GM18867 (cell line): Measurements from ENCODE around the gene CD70.
"Not testable (repeated sequence)": the region's sequence is repeated elsewhere in the genome, so short reads cannot be mapped to it uniquely, and the experiment has no call there.

ENCODE experiments used
- ATAC-seq: cut with Tn5 transposase; IDR thresholded peaks from one replicate; pipeline ENCODE4 v1.9.1; 2021; ENCODE audit warnings: mild to moderate bottlenecking, moderate library complexity; ENCODE audit not compliant: unreplicated experiment

CD70 gene, protein sequence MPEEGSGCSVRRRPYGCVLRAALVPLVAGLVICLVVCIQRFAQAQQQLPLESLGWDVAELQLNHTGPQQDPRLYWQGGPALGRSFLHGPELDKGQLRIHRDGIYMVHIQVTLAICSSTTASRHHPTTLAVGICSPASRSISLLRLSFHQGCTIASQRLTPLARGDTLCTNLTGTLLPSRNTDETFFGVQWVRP

DNA sequence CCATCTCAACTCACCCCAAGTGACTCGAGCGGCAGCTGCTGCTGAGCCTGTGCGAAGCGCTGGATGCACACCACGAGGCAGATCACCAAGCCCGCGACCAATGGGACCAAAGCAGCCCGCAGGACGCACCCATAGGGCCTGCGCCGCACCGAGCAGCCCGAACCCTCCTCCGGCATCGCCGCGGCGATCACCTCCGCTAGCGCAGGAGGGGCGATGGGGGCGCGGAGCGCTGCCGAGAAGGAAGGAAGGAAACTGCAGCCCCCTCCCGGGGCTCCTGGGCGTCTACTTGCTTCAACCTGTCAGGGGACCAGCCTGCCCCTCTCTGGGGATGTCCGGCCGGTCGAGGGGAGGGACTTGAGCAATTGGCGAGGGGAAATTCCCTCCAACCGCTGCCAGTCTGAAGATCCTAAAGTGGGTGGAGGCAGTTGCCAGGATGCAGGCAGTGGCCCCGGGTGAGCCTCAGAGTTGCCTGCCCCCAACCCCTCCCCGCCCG lies at the start of gene CD70:
CD70 (minus strand) TSS at position 324 of the 493 bp plus-strand sequence; CDS start at position 176, 148 bp downstream.
- peak; percentile 50 for ATAC-seq

GRCh38 chr19:6640333-6640732 lies 49.4 kb upstream of the CD70 start:
- not testable (repeated sequence) for ATAC-seq

DNA sequence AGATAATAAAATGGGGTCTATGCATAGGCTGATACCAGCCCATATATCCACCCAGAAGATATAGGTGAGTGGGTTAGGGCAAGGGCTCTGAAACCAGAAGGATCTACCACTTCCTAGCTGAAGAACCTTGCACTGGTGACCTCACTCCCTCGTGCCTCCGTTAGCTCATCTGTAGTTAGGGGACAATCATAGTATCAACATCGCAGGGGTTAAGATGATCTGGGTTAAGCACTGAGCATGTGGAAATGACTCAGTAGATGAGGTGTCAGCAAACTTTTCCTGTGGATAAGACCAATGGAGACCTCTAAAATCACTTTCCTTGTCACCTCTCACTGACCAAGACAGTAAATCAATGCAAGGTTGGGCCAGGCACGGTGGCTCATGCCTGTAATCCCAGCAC lies 48.5 kb upstream of the CD70 start:
- peak; percentile 42 for ATAC-seq

DNA sequence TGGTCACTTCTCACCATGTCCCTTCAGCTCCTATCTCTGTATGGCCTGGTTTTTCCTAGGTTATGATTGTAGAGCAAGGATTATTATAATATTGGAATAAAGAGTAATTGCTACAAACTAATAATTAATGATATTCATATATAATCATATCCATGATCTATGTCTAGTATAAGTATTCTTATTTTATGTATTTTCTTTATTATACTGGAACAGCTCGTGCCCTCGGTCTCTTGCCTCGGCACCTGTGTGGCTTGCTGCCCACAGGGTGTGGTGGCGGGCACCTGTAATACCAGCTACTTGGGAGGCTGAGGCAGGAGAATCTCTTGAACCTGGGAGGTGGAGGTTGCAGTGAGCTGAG lies 42.5 kb upstream of the CD70 start:
- ATAC-seq: not testable (repeated sequence)

GRCh38 chr19:6632747-6633455 lies 42.0 kb upstream of the CD70 start:
- ATAC-seq: not testable (repeated sequence)

- no peak for ATAC-seq
Measured at GRCh38 chr19:6632002-6632621, 41.2 kb upstream of the CD70 start.

DNA sequence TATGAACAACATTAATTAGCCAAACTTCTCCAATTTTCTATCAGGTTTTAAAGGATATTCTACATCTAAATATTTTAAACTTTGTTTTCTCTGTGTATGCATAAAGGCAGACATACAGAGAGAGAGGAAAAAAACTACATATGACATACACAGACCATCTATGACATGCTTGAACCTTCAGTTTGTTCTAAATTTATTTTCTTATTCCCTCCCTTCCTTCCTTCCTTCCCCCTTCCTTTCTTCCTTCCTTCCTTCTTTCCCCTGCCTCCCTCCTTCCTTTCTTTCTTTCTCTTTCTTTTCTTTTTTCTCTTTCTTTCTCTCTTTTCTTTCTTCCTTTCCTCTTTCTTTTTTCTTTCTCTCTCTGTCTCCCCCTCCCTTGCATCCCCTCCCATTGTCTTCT lies 35.8 kb upstream of the CD70 start:
- no peak for ATAC-seq

GRCh38 chr19:6617374-6617773 lies 26.4 kb upstream of the CD70 start:
- ATAC-seq: no peak

DNA sequence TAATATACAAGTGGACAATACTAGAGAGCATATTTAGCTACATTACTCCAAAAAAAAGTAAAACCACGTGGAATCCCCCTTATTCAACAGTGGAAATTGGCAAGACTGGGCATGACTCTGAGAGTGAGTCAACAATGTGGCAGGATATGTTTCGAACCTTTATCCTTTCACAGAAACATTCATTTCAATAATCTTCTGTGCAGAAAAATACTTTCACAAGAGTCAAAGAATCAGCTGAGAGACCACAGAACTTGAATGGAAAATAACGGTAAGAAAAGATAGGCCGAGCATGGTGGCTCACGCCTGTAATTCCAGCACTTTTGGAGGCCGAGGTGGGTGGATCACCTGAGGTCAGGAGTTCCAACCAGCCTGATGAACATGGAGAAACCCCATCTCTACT lies 25.1 kb upstream of the CD70 start:
- ATAC-seq: no peak

DNA sequence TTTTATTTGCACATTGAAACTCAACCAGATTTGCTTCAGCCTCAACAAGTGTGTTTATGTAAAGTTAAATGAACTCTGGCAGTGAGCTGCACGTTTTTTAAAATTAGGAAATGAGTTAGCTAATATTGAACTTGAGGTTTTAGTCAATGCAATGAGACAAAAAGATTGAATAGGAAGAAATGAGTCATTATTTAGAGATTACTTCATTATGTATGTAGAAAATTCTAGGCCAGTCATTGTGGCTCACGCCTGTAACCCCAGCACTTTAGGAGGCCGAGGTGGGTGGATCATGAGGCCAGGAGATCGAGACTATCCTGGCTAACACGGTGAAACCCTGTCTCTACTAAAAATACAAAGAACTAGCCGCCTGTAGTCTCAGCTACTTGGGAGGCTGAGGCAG lies 22.8 kb upstream of the CD70 start:
- ATAC-seq: no peak

- ATAC-seq: no peak
Measured at GRCh38 chr19:6610934-6611852, 20.2 kb upstream of the CD70 start.

DNA sequence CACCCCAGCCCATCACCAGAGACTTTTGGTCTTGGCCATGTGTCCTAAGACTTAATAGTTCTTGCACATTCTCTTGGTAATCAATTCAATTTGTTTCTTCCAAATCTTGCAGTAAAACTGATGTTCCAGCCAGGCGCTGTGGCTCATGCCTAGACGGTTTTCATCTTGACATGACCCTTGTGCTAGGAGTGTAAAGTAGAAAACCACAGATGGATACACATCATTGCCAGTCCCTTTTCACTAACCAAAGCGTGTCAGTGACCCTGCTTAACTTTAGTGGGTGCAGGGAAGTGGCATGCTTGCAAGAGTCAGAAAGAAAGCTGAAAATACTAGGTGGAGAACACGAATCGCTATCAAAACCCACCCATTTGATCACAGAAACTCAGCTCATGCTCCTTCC lies 18.0 kb upstream of the CD70 start:
- no peak for ATAC-seq

DNA sequence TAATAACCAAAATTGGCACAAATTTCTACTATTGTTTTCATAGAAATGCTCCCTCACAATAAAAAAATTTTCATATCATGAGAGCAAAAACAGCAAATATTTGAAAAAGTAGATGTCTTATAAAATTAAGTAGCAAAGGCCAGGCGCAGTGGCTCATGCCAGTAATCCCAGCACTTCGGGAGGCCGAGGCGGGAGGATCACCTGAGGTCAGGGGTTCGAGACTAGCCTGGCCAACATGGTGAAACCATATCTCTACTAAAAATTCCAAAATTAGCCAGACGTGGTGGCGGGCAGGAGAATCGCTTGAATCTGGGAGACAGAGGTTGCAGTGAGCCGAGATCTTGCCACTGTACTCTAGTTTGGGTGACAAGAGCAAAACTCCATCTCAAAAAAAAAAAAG lies 17.2 kb upstream of the CD70 start:
- ATAC-seq: not testable (repeated sequence)

DNA sequence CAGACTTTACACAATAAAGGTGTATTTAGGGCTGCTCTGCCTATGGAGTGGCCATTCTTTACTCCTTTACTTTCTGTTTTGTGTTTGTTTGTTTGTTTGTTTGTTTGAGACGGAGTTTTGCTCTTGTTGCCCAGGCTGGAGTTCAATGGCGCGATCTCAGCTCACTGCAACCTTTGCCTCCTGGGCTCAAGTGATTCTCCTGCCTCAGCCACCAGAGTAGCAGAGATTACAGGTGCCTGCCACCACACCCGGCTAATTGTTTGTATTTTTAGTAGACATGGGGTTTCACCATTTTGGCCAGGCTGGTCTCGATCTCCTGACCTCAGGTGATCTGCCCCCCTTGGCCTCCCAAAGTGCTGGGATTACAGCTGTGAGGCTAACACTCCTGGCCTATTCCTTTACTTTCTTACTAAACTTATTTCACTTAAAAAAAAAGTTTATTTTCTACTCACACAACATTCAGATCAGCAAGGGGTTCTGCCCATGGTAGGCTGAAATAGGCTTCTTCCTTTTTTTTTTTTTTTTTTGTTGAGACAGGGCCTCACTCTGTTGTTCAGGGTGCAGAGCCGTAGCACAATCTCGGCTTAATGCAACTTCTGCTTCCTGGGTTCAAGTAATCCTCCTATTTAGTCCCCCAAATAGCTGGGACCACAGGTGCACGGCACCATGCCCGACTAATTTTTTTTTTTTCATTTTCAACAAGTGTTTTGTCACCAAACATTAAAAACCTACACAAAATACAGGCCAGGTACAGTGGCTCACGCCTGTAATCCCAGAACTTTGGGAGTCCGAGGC lies 15.5 kb upstream of the CD70 start:
- ATAC-seq: not testable (repeated sequence)

- ATAC-seq: no peak
Measured at GRCh38 chr19:6604906-6605305, 14.0 kb upstream of the CD70 start.

DNA sequence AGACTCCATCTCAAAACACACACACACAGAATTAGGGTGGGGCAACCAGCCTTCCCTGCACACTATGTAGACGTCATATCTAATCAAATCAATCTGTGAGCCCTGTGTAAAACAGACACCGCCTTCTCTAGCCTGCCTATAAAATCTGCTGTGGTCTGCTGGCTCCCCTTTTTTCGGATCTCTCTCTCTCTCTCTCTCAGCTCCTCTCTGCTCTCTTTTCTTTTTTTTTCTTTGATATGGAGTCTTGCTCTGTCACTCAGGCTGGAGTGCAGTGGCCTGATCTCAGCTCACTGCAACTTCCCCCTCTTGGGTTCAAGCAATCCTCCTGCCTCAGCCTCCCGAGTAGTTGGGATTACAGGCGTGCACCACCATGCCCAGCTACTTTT lies 11.8 kb upstream of the CD70 start:
- no peak for ATAC-seq

GRCh38 chr19:6601537-6602052 lies 10.6 kb upstream of the CD70 start:
- peak; percentile 78 for ATAC-seq

GRCh38 chr19:6600951-6601536 lies 10.1 kb upstream of the CD70 start:
- not testable (repeated sequence) for ATAC-seq

DNA sequence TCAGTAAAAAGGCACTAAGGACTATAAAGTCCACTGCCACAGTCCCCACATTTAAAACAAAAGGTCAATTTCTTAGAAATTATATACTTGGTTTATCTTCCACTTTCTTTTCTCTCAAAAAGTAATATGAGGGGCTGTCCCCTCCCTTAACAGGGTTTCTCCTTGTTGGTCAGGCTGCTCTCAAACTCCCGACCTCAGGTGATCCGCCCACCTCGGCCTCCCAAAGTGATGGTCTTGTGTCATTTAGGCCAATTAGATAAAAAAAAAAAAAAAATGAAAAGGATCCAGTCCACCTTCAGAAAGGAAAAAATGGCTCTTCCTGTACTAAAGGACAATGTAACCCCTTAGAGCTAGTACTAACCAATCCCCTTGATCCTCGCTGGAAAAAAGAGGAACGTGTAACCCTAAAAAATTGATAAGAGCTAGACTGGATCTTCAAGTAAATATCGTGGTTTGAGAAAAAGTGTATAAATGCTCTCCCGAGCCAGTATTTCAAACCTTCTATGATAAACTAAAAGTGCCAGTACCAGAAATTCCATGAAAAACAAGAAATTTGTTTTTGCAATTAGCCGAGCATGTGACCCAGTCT lies 9.0 kb upstream of the CD70 start:
- no peak for ATAC-seq
